Neural cell (in vitro differentiated cells): Measurements from ENCODE around the gene UROC1. TPM values are rescaled to one million over a fixed set of nuclear protein-coding genes. Genes with fewer than 3 reads are reported as not detected.

Experiments used
- H2AFZ ChIP-seq: fragments of 200-600, 300-800 bp; sonication (generic), shearing (Covaris generic); 2 replicates; pipeline ENCODE4 v1.6.0; 2014; ENCODE audit warnings: low read depth, mild to moderate bottlenecking, antibody characterized with exemption, low read length, moderate library complexity
- H3F3A ChIP-seq: fragments of 200-600 bp; shearing (Covaris generic); 2 replicates; pipeline ENCODE4 v1.6.1; 2016; ENCODE audit warnings: mild to moderate bottlenecking, moderate library complexity, mixed read lengths, antibody characterized with exemption, low read length; ENCODE audit not compliant: insufficient read depth, poor library complexity, severe bottlenecking
- H3K27ac ChIP-seq: fragments of 200-600, 300-800 bp; sonication (generic), shearing (Covaris generic); 2 replicates; pipeline ENCODE4 v1.5.1; 2014; ENCODE audit warnings: mild to moderate bottlenecking, low read length, moderate library complexity
- H3K27me3 ChIP-seq: fragments of 300-800, 200-600 bp; sonication (generic), shearing (Covaris generic); 2 replicates; pipeline ENCODE4 v1.6.0; 2014; ENCODE audit warnings: mild to moderate bottlenecking, low read depth, low read length, moderate library complexity; ENCODE audit not compliant: insufficient read depth
- H3K36me3 ChIP-seq: fragments of 300-800, 200-600 bp; sonication (generic), shearing (Covaris generic); 2 replicates; pipeline ENCODE4 v1.5.1; 2014; ENCODE audit warnings: mild to moderate bottlenecking, antibody characterized with exemption, low read length, moderate library complexity; ENCODE audit not compliant: insufficient read depth
- H3K4me2 ChIP-seq: fragments of 300-800, 200-600 bp; sonication (generic), shearing (Covaris generic); 2 replicates; pipeline ENCODE4 v1.6.0; 2014; ENCODE audit warnings: mild to moderate bottlenecking, low read length
- H3K4me3 ChIP-seq: fragments of 300-800, 200-600 bp; sonication (generic), shearing (Covaris generic); 2 replicates; pipeline ENCODE4 v1.5.1; 2014; ENCODE audit warnings: mild to moderate bottlenecking, low read length, moderate library complexity
- H3K79me2 ChIP-seq: fragments of 200-600 bp; shearing (Covaris generic); replicated peaks from 2 replicates; pipeline ENCODE4 v1.6.0; 2014; ENCODE audit warnings: mild to moderate bottlenecking, low read length, moderate library complexity; ENCODE audit not compliant: insufficient read depth
- H3K9ac ChIP-seq: fragments of 300-800, 200-600 bp; sonication (generic), shearing (Covaris generic); 2 replicates; pipeline ENCODE4 v1.6.1; 2016; ENCODE audit warnings: mild to moderate bottlenecking, low read length, mixed read lengths
- H3K9me2 ChIP-seq: fragments of 200-600 bp; shearing (Covaris generic); 2 replicates; pipeline ENCODE4 v1.6.1; 2016; ENCODE audit warnings: mild to moderate bottlenecking, low read length, mixed read lengths; ENCODE audit not compliant: insufficient read depth
- H3K9me3 ChIP-seq: fragments of 200-600, 300-800 bp; sonication (generic), shearing (Covaris generic); 2 replicates; pipeline ENCODE4 v1.6.1; 2016; ENCODE audit warnings: mild to moderate bottlenecking, mixed run types, low read length, moderate library complexity, mixed read lengths
- H4K20me1 ChIP-seq: fragments of 200-600 bp; shearing (Covaris generic); 2 replicates; pipeline ENCODE4 v1.6.1; 2016; ENCODE audit warnings: mild to moderate bottlenecking, mixed run types; ENCODE audit not compliant: insufficient read depth
- EP300 ChIP-seq: fragments of 450-650 bp; conservative IDR thresholded peaks from 2 replicates; pipeline ENCODE4 v1.6.1; 2014; ENCODE audit warnings: antibody characterized with exemption, mild to moderate bottlenecking, moderate library complexity; ENCODE audit not compliant: poor library complexity, severe bottlenecking
- EZH2 ChIP-seq: fragments of 200-600, 300-800 bp; shearing (Covaris generic), sonication (generic); IDR thresholded peaks from 2 replicates; pipeline ENCODE4 v1.6.1; 2014; ENCODE audit warnings: antibody characterized with exemption, low read length, borderline replicate concordance, mild to moderate bottlenecking; ENCODE audit not compliant: insufficient read depth, poor library complexity, severe bottlenecking
- MXI1 ChIP-seq: fragments of 450-650 bp; conservative IDR thresholded peaks from 2 replicates; pipeline ENCODE4 v1.6.1; 2014; ENCODE audit warnings: antibody characterized with exemption, mild to moderate bottlenecking; ENCODE audit not compliant: poor library complexity, severe bottlenecking
- POLR2AphosphoS5 ChIP-seq: IDR thresholded peaks from 2 replicates; pipeline ENCODE4 v1.6.1; 2012
- RAD21 ChIP-seq: fragments of 450-650 bp; conservative IDR thresholded peaks from 2 replicates; pipeline ENCODE4 v1.6.1; 2014; ENCODE audit warnings: antibody characterized with exemption, mild to moderate bottlenecking, moderate library complexity
- SMC3 ChIP-seq: fragments of 450-650 bp; conservative IDR thresholded peaks from 2 replicates; pipeline ENCODE4 v1.6.1; 2014; ENCODE audit warnings: antibody characterized with exemption, mild to moderate bottlenecking, moderate library complexity; ENCODE audit not compliant: poor library complexity
- TAF1 ChIP-seq: IDR thresholded peaks from 2 replicates; pipeline ENCODE4 v1.6.1; 2012; ENCODE audit warnings: low read depth
- polyA plus RNA-seq: library from polyadenylated mRNA; depleted of rRNA; stranded (reverse); fragments of >200 nt; gene quantifications from 2 replicates; pipeline ENCODE4 v1.2.3, GENCODE V29; 2014
- TF ChIP-seq, protein P1 (sequence below): IDR thresholded peaks from 2 replicates; pipeline ENCODE4 v1.6.1; 2012; ENCODE audit warnings: borderline replicate concordance
- TF ChIP-seq, protein P2 (sequence below): fragments of 450-650 bp; IDR thresholded peaks from 2 replicates; pipeline ENCODE4 v1.5.1; 2014; ENCODE audit warnings: antibody characterized with exemption, mild to moderate bottlenecking, moderate library complexity; ENCODE audit not compliant: poor library complexity, severe bottlenecking

UROC1 gene
- polyA plus RNA-seq, 1 donor from 2014 or later = not detected

DNA sequence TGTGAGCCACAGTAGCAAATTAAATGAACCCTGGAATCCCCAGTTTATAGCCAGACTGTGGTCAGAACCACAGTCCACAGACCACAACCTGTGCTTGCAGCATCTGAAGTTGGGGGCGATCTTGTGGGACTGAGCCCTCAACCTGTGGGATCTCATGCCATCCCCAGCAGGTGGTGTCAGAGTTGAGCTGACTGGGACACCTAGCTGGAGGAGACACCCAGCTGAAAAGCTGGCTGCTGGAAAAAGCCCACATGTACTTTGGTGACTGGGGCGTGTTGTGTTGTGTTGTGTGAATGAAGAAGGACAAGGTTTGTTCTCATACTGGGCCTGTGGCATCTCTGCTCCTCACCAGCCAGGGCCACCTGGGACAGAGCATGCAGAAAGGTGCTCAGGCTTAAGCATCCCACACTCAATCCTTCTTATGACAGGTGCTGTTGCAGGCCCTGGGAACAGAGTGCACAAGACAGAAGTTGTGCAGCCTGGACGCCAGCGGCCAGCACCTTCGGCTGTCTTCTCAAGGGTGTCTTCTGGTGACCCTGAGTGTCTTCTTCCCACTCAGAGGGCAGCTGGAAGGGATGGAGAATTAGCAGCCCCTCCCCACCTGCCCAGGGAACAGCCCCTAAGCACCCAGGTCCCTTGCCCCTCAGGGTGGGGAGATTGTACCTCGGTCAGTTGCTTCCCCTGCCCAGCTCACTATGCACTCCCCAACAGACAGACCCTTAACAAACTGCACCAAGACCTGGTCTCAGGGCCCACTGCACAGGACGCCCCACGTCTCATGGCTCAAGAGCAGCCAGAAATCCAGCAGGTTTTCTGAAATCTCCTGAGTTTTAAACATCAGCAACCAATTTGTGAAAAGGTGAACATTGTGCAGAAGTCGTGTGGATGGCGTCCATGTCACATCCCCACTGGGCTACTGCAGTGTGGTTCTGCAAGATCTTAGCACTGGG lies 2.2 kb upstream of the UROC1 start:
- Histone ChIP-seq H3F3A (no peaks in the 10 kb centered on the region), H2AFZ (no peak overlapping the region), H4K20me1 (no peaks in the 10 kb centered on the region), H3K9ac (no peak overlapping the region), H3K9me3 (no peaks in the 10 kb centered on the region), H3K4me3 (no peak overlapping the region), H3K4me2 (no peak overlapping the region), H3K27me3 (peaks cover 24% of the 10 kb centered on the region), H3K36me3 (no peaks in the 10 kb centered on the region), H3K9me2 (no peaks in the 10 kb centered on the region), H3K27ac (no peak overlapping the region), H3K79me2 (no peaks in the 10 kb centered on the region)
- TF ChIP-seq EZH2 = no peak
- no peak for TF ChIP-seq EP300
- TF ChIP-seq TAF1 = no peak
- no peak for TF ChIP-seq RAD21
- TF ChIP-seq POLR2AphosphoS5 = no peak
- TF ChIP-seq, protein P1, sequence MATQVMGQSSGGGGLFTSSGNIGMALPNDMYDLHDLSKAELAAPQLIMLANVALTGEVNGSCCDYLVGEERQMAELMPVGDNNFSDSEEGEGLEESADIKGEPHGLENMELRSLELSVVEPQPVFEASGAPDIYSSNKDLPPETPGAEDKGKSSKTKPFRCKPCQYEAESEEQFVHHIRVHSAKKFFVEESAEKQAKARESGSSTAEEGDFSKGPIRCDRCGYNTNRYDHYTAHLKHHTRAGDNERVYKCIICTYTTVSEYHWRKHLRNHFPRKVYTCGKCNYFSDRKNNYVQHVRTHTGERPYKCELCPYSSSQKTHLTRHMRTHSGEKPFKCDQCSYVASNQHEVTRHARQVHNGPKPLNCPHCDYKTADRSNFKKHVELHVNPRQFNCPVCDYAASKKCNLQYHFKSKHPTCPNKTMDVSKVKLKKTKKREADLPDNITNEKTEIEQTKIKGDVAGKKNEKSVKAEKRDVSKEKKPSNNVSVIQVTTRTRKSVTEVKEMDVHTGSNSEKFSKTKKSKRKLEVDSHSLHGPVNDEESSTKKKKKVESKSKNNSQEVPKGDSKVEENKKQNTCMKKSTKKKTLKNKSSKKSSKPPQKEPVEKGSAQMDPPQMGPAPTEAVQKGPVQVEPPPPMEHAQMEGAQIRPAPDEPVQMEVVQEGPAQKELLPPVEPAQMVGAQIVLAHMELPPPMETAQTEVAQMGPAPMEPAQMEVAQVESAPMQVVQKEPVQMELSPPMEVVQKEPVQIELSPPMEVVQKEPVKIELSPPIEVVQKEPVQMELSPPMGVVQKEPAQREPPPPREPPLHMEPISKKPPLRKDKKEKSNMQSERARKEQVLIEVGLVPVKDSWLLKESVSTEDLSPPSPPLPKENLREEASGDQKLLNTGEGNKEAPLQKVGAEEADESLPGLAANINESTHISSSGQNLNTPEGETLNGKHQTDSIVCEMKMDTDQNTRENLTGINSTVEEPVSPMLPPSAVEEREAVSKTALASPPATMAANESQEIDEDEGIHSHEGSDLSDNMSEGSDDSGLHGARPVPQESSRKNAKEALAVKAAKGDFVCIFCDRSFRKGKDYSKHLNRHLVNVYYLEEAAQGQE = no peak
- TF ChIP-seq, protein P2, sequence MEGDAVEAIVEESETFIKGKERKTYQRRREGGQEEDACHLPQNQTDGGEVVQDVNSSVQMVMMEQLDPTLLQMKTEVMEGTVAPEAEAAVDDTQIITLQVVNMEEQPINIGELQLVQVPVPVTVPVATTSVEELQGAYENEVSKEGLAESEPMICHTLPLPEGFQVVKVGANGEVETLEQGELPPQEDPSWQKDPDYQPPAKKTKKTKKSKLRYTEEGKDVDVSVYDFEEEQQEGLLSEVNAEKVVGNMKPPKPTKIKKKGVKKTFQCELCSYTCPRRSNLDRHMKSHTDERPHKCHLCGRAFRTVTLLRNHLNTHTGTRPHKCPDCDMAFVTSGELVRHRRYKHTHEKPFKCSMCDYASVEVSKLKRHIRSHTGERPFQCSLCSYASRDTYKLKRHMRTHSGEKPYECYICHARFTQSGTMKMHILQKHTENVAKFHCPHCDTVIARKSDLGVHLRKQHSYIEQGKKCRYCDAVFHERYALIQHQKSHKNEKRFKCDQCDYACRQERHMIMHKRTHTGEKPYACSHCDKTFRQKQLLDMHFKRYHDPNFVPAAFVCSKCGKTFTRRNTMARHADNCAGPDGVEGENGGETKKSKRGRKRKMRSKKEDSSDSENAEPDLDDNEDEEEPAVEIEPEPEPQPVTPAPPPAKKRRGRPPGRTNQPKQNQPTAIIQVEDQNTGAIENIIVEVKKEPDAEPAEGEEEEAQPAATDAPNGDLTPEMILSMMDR = no peak
- TF ChIP-seq MXI1 = no peak
- TF ChIP-seq SMC3 = no peak

DNA sequence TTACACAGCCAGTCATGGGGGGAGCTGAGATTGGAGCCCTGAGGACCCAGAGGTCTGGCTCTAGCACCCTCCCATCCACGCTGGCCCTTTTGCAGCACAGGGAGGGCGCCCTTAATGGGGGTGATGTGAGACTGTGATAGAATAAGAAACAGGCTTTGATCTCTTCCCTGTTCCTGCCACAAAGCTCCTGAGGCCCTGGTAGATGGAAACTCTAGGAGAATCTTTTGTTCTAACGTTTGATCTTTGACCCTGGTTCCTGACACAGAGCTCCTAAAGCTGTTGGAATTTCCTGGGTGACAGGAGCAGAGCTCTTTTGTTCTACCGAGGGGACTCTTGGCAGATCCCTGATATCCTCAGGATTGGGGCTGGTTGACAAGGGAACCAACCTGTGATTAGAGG lies 1.2 kb upstream of the UROC1 start:
- H3F3A ChIP-seq = no peaks in the 10 kb centered on the region
- no peak for TF ChIP-seq EP300
- no peak for TF ChIP-seq POLR2AphosphoS5
- no peak for TF ChIP-seq RAD21
- no peak for TF ChIP-seq SMC3
- TF ChIP-seq, protein P1 = no peak
- no peak for TF ChIP-seq MXI1
- TF ChIP-seq TAF1 = no peak
- no peak for TF ChIP-seq EZH2
- TF ChIP-seq, protein P2 = no peak
- H3K9me3 ChIP-seq = no peaks in the 10 kb centered on the region

More for the DNA sequence above, 1.2 kb upstream of the UROC1 start:
- Histone ChIP-seq H3K9ac (no peak overlapping the region), H3K79me2 (no peaks in the 10 kb centered on the region), H3K36me3 (no peaks in the 10 kb centered on the region), H3K27ac (no peak overlapping the region), H3K4me2 (no peak overlapping the region), H2AFZ (no peak overlapping the region), H3K27me3 (peaks cover 15% of the 10 kb centered on the region), H3K9me2 (no peaks in the 10 kb centered on the region), H4K20me1 (no peaks in the 10 kb centered on the region), H3K4me3 (no peak overlapping the region)
